IPS-15b (cell line): ENCODE results near the gene FARP2.
"Not testable (repeated sequence)": the region's sequence is repeated elsewhere in the genome, so short reads cannot be mapped to it uniquely, and the experiment has no call there.

Experiments used
- H3K27me3 ChIP-seq: one replicate; pipeline ENCODE4 v1.6.1; 2013; ENCODE audit warnings: low read length; ENCODE audit not compliant: control insufficient read depth, insufficient read depth
- H3K36me3 ChIP-seq: one replicate; pipeline ENCODE4 v1.6.1; 2013; ENCODE audit warnings: low read length; ENCODE audit not compliant: control insufficient read depth, insufficient read depth
- H3K4me1 ChIP-seq: one replicate; pipeline ENCODE4 v1.6.1; 2013; ENCODE audit warnings: mild to moderate bottlenecking, low read length; ENCODE audit not compliant: control insufficient read depth, insufficient read depth
- H3K4me3 ChIP-seq: one replicate; pipeline ENCODE4 v1.5.1; 2013; ENCODE audit warnings: low read depth, low read length
- H3K9ac ChIP-seq: one replicate; pipeline ENCODE4 v1.6.1; 2013; ENCODE audit warnings: low read depth, mild to moderate bottlenecking, low read length
- H3K9me3 ChIP-seq: one replicate; pipeline ENCODE4 v1.6.1; 2013; ENCODE audit warnings: mild to moderate bottlenecking, low read length; ENCODE audit not compliant: control insufficient read depth, insufficient read depth

The FARP2 gene

GRCh38 chr2:241392753-241393152 is 36.7 kb downstream of the FARP2 start:
- not testable (repeated sequence) for H3K36me3 ChIP-seq, H3K4me1 ChIP-seq, H3K9ac ChIP-seq, H3K9me3 ChIP-seq, H3K4me3 ChIP-seq, H3K27me3 ChIP-seq

GRCh38 chr2:241393524-241394196 is 37.6 kb downstream of the FARP2 start:
- Histone ChIP-seq H3K27me3 (no peaks in the 10 kb centered on the region), H3K4me1 (no peaks in the 10 kb centered on the region), H3K4me3 (no peak overlapping the region), H3K9ac (no peak overlapping the region), H3K9me3 (no peaks in the 10 kb centered on the region), H3K36me3 (no peaks in the 10 kb centered on the region)

- not testable (repeated sequence) for H3K9ac ChIP-seq, H3K27me3 ChIP-seq, H3K9me3 ChIP-seq, H3K4me3 ChIP-seq, H3K36me3 ChIP-seq, H3K4me1 ChIP-seq
Observed at GRCh38 chr2:241396809-241397208, 40.7 kb downstream of the FARP2 start.

GRCh38 chr2:241399941-241400922 is 44.1 kb downstream of the FARP2 start:
- Histone ChIP-seq H3K9me3 (no peaks in the 10 kb centered on the region), H3K9ac (no peak overlapping the region), H3K4me1 (no peaks in the 10 kb centered on the region), H3K4me3 (no peak overlapping the region), H3K27me3 (no peaks in the 10 kb centered on the region), H3K36me3 (no peaks in the 10 kb centered on the region)

- Histone ChIP-seq H3K4me3 (no peak overlapping the region), H3K4me1 (no peaks in the 10 kb centered on the region), H3K9ac (no peak overlapping the region), H3K27me3 (no peaks in the 10 kb centered on the region), H3K36me3 (peaks cover 13% of the 10 kb centered on the region), H3K9me3 (no peaks in the 10 kb centered on the region)
Observed at GRCh38 chr2:241408849-241409248, 52.8 kb downstream of the FARP2 start.

GRCh38 chr2:241410739-241411176 is 54.7 kb downstream of the FARP2 start:
- Histone ChIP-seq H3K36me3 (peaks cover 13% of the 10 kb centered on the region), H3K9ac (no peak overlapping the region)

GRCh38 chr2:241412144-241412543 is 56.1 kb downstream of the FARP2 start:
- H3K9me3 ChIP-seq, result no peaks in the 10 kb centered on the region

More at GRCh38 chr2:241410739-241411176, 54.7 kb downstream of the FARP2 start:
- Histone ChIP-seq H3K27me3 (no peaks in the 10 kb centered on the region), H3K4me3 (no peak overlapping the region), H3K9me3 (no peaks in the 10 kb centered on the region), H3K4me1 (no peaks in the 10 kb centered on the region)

GRCh38 chr2:241413501-241413900 is 57.4 kb downstream of the FARP2 start:
- not testable (repeated sequence) for H3K9me3 ChIP-seq, H3K4me3 ChIP-seq, H3K9ac ChIP-seq, H3K4me1 ChIP-seq, H3K27me3 ChIP-seq
- peaks cover 13% of the 10 kb centered on the region for H3K36me3 ChIP-seq

More at GRCh38 chr2:241412144-241412543, 56.1 kb downstream of the FARP2 start:
- no peak overlapping the region for H3K9ac ChIP-seq
- peaks cover 13% of the 10 kb centered on the region for H3K36me3 ChIP-seq
- no peaks in the 10 kb centered on the region for H3K4me1 ChIP-seq
- H3K4me3 ChIP-seq, result no peak overlapping the region
- no peaks in the 10 kb centered on the region for H3K27me3 ChIP-seq

GRCh38 chr2:241413929-241414580 is 58.0 kb downstream of the FARP2 start:
- peaks cover 13% of the 10 kb centered on the region for H3K36me3 ChIP-seq
- no peaks in the 10 kb centered on the region for H3K9me3 ChIP-seq
- no peaks in the 10 kb centered on the region for H3K4me1 ChIP-seq
- H3K4me3 ChIP-seq, result no peak overlapping the region
- no peak overlapping the region for H3K9ac ChIP-seq
- H3K27me3 ChIP-seq, result no peaks in the 10 kb centered on the region

- Histone ChIP-seq H3K27me3 (no peaks in the 10 kb centered on the region), H3K4me3 (no peak overlapping the region), H3K9ac (no peak overlapping the region), H3K36me3 (peaks cover 13% of the 10 kb centered on the region), H3K9me3 (no peaks in the 10 kb centered on the region), H3K4me1 (no peaks in the 10 kb centered on the region)
Observed at GRCh38 chr2:241415196-241415595, 59.1 kb downstream of the FARP2 start.

GRCh38 chr2:241417626-241418025 is 61.5 kb downstream of the FARP2 start:
- no peaks in the 10 kb centered on the region for H3K9me3 ChIP-seq
- H3K4me3 ChIP-seq, result no peak overlapping the region
- no peaks in the 10 kb centered on the region for H3K27me3 ChIP-seq
- H3K9ac ChIP-seq, result no peak overlapping the region
- H3K4me1 ChIP-seq, result no peaks in the 10 kb centered on the region
- H3K36me3 ChIP-seq, result peaks cover 13% of the 10 kb centered on the region
